Kidney epithelial cell (primary cell): Measurements from ENCODE around the gene BCAS3. TPM values are rescaled to one million over a fixed set of nuclear protein-coding genes. Genes with fewer than 3 reads are reported as not detected.
"Not testable (repeated sequence)": the region's sequence is repeated elsewhere in the genome, so short reads cannot be mapped to it uniquely, and the experiment has no call there.

Experiments used
- DNase-seq: peaks from one replicate; pipeline ENCODE4 v3.0.0-alpha.2; 2010; ENCODE audit warnings: low read depth
- H3K27me3 ChIP-seq: 2 replicates; pipeline ENCODE4 v1.6.0; 2011; ENCODE audit warnings: low read length; ENCODE audit not compliant: control insufficient read depth, insufficient read depth
- H3K36me3 ChIP-seq: 2 replicates; pipeline ENCODE4 v1.5.1; 2011; ENCODE audit warnings: low read length; ENCODE audit not compliant: control insufficient read depth, insufficient read depth
- H3K4me3 ChIP-seq: 2 replicates; pipeline ENCODE4 v1.5.1; 2011; ENCODE audit warnings: low read depth, mild to moderate bottlenecking, control low read depth, low read length
- total RNA-seq: library from RNA; depleted of rRNA; stranded (reverse); fragments of >200 nt; gene quantifications from 2 replicates; pipeline ENCODE4 v1.2.3, GENCODE V29; 2015
- TF ChIP-seq, protein P1 (sequence below): IDR thresholded peaks from 2 replicates; pipeline ENCODE4 v1.5.1; 2011; ENCODE audit warnings: mild to moderate bottlenecking, moderate library complexity, low read length, control low read depth, inconsistent platforms; ENCODE audit not compliant: insufficient read depth, poor library complexity, severe bottlenecking

Gene BCAS3
- total RNA-seq, 1 donor from 2014 or later, result 26.7 TPM

DNA sequence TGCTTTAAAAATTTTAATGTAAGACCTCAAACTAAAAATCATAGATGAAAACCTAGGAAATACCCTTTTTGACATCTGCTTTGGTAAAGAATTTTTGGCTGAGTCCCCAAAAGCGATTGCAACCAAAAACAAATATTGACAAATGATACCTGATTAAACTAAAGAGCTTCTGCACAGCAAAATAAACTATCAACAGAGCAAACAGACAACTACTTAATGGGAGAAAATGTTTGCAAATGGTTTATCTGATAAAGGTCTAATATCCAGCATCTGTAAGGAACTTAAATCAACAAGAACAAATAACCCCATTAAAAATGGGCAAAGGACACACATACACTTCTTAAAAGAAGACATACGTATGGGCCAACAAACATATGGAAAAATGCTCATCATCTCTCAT is 242.5 kb downstream of the BCAS3 start:
- no peaks in the 10 kb centered on the region for H3K27me3 ChIP-seq
- no peak overlapping the region for H3K4me3 ChIP-seq
- no peak for DNase-seq
- H3K36me3 ChIP-seq, result no peaks in the 10 kb centered on the region
- TF ChIP-seq, protein P1, sequence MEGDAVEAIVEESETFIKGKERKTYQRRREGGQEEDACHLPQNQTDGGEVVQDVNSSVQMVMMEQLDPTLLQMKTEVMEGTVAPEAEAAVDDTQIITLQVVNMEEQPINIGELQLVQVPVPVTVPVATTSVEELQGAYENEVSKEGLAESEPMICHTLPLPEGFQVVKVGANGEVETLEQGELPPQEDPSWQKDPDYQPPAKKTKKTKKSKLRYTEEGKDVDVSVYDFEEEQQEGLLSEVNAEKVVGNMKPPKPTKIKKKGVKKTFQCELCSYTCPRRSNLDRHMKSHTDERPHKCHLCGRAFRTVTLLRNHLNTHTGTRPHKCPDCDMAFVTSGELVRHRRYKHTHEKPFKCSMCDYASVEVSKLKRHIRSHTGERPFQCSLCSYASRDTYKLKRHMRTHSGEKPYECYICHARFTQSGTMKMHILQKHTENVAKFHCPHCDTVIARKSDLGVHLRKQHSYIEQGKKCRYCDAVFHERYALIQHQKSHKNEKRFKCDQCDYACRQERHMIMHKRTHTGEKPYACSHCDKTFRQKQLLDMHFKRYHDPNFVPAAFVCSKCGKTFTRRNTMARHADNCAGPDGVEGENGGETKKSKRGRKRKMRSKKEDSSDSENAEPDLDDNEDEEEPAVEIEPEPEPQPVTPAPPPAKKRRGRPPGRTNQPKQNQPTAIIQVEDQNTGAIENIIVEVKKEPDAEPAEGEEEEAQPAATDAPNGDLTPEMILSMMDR, result no peak

DNA sequence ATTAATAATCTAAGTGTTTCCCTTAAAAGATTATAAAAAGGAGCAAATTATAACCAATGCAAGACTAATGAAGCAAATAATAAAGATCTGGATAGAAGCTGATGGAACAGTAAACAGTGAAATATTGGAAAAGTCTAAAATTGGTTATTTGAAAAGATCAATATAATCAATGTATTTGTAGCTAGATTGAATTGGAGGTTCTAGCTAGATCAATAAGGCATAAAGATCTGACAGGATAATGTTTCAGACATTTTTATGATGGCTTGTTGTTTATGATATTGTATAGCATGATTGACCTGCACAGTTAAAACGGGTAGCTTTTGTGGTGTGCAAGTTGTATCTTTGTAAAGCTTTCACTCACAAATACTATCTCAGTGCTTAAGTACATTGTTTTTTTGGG is 245.3 kb downstream of the BCAS3 start:
- Histone ChIP-seq H3K36me3 (no peaks in the 10 kb centered on the region), H3K27me3 (no peaks in the 10 kb centered on the region), H3K4me3 (no peak overlapping the region)
- TF ChIP-seq, protein P1, result no peak
- no peak for DNase-seq

DNA sequence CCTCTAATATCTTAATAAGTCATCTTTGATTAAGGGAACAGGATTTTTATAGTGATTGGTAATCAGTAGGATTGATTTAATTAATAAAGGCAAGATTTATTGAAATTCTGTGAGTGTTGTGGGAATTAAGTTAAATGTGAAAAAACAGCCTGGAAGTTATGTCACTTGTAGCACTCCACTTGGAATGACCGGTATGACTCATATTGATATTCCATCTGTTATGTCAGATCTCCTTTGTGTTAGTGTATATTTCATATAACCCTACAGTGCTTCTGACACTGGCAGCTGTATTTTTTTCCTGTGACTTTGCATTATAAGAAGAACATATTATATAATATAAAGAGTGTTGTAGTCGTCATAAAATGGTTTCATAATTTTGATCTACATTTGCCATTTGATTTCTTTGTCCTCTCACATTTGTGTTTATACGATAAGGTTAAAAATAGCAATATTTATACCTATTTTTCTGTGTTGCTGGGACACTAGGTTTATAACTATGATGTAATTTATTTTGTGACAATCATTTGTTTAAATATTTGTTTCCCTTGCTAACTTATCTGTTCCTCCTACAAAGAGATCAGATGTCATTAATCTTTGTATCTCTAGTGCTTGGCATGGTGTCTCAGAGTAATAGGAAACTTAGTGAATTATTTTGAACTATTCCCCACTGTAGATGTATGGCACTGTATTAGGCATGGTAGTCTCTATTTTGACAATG is 249.0 kb downstream of the BCAS3 start:
- Histone ChIP-seq H3K4me3 (no peak overlapping the region), H3K36me3 (no peaks in the 10 kb centered on the region), H3K27me3 (no peaks in the 10 kb centered on the region)
- DNase-seq, result no peak
- TF ChIP-seq, protein P1, result no peak

DNA sequence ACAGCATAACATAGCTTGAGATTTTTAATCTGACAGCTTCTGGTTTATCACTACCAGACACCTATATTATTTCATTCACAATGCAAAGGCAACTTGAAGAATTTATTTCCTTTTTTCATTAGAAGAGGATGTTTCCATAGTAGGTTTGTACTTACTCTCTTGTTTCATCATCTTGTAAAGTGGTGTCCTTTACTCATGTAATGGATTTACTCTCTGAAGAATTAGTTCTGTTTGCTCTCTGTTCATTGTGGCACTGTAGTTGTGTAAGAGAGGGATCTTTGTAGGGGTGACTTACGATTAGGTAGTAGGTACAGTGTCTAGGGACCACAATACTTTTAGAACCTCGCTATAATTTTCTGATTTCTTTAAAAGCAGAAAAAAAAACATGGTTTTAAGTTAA is 256.1 kb downstream of the BCAS3 start:
- no peaks in the 10 kb centered on the region for H3K27me3 ChIP-seq
- no peaks in the 10 kb centered on the region for H3K36me3 ChIP-seq
- DNase-seq, result no peak
- no peak overlapping the region for H3K4me3 ChIP-seq
- TF ChIP-seq, protein P1, result no peak

DNA sequence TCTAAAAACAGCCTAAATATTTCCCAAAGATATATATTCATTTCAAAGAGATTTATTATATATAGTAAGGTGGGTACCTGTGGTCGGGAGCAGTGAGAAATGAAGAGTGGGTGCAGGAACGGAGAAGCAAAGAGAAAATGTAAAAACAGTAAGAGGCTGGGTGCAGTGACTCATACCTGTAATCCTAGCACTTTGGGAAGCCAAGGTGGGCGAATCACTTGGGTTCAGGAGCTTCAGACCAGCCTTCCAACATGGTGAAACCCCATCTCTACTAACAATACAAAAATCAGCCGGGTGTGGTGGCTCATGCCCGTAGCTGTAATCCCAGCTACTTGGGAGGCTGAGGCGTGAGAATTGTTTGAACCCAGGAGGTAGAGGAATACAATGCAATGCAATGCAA is 257.1 kb downstream of the BCAS3 start:
- no peaks in the 10 kb centered on the region for H3K27me3 ChIP-seq
- TF ChIP-seq, protein P1, result no peak
- H3K36me3 ChIP-seq, result no peaks in the 10 kb centered on the region
- DNase-seq, result no peak
- no peak overlapping the region for H3K4me3 ChIP-seq

DNA sequence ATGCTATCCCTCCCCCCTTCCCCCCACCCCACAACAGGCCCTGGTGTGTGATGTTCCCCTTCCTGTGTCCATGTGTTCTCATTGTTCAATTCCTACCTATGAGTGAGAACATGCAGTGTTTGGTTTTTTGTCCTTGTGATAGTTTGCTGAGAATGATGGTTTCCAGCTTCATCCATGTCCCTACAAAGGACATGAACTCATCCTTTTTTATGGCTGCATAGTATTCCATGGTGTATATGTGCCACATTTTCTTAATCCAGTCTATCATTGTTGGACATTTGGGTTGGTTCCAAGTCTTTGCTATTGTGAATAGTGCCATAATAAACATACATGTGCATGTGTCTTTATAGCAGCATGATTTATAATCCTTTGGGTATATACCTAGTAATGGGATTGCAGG is 258.3 kb downstream of the BCAS3 start:
- H3K4me3 ChIP-seq, H3K27me3 ChIP-seq, H3K36me3 ChIP-seq, DNase-seq: not testable (repeated sequence)
